ENCODE measurements around the gene GOLGA6B.
"Not testable (repeated sequence)": the region's sequence is repeated elsewhere in the genome, so short reads cannot be mapped to it uniquely, and the experiment has no call there.

The GOLGA6B gene, protein sequence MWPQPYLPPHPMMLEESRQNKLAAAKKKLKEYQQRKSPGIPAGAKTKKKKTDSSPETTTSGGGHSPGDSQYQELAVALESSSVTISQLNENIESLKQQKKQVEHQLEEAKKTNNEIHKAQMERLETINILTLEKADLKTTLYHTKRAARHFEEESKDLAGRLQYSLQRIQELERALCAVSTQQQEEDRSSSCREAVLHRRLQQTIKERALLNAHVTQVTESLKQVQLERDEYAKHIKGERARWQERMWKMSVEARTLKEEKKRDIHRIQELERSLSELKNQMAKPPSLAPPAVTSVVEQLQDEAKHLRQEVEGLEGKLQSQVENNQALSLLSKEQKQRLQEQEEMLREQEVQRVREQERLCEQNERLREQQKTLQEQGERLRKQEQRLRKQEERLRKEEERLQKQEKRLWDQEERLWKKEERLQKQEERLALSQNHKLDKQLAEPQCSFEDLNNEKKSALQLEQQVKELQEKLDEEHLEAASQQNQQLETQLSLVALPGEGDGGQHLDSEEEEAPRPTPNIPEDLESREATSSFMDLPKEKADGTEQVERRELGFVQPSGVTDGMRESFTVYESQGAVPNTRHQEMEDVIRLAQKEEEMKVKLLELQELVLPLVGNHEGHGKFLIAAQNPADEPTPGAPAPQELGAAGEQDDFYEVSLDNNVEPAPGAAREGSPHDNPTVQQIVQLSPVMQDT

GRCh38 chr15:72654397-72654796, at the start of gene GOLGA6B:
TSS of gene GOLGA6B (plus strand) at chr15:72654697. CDS start at chr15:72654738, 41 bp downstream.
- DNase-seq, result not testable (repeated sequence)

GRCh38 chr15:72604794-72605193, 49.7 kb upstream of the GOLGA6B start:
- DNase-seq, result no peak

- not testable (repeated sequence) for DNase-seq
Measured at GRCh38 chr15:72608084-72608483, 46.4 kb upstream of the GOLGA6B start.

DNA sequence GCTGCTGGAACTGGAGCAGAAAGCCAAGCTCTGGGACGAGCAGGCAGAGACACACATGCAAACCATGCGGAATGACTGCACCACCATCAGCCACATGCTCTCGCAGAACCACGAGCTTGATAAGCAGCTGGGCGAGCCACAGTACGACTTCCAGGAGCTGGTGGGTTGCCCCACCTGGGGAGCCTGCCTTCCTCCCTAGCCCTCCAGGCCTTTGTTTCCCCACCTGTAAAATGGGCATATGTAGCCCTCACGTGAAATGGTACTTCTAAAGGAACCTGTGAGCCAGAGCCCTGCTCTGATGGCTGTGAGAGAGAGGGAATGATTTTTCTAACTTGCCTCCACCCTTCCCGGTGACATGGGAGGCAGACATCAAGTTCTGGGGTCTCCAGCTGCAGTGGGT, 44.6 kb upstream of the GOLGA6B start:
- DNase-seq, result no peak

- not testable (repeated sequence) for DNase-seq
Measured at GRCh38 chr15:72612324-72612723, 42.2 kb upstream of the GOLGA6B start.

DNA sequence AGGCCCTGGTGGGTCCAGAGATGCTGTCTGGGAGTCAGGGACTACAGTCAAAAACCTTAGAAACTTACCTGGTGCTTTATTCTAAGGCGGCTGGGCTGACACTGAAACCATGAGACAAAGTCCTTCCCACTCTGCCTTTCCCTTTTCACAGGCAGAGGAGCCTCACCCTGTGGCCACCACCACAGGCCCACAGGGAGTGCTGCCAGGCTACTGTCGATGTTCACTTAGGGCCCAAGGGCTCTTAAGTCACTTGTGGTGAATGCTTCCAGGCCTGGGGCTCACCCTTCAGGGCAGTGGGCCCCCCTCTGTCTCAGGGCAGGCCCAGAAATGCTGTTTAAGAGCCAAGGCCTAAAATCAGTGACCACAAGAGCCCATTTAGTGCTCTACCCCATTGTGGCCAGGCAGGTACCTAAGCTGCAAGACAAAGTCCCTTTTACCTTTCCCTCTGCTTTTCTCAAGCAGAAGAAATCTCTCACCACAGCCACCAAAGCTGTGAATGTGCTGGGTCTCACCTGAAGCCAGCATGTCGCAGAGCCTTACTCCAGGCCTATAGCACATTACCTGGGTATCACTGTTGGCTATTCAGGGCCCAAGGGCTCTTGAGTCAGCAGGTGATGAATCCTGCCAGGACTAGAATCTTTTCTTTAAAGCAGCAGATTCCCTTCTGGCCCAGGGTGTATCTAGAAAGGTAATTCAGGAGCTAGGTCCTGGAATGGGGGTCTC, 39.5 kb upstream of the GOLGA6B start:
- no peak for DNase-seq

GRCh38 chr15:72615533-72616233, 38.8 kb upstream of the GOLGA6B start:
- DNase-seq, result peak in 4 of 56 donors; percentile 5 to 29 (median 12)

GRCh38 chr15:72616491-72617210, 37.8 kb upstream of the GOLGA6B start:
- no peak for DNase-seq

DNA sequence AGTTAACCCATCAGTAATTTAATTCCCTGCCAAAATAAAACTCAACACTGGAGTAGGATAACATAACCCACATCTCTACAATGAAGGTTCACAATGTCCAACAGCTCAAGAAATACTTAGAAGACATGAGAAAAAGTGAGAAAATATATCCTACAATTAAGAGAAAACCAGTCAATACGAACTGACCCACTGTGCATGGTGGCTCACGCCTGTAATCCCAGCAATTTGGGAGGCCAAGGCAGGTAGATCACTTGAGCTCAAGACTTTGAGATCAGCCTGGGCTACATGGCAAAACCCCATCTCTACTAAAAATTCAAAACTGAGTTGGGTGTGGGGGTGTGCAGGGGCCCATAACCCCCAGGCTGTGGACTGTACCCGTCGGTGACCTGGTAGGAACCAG, 30.6 kb upstream of the GOLGA6B start:
- DNase-seq, result not testable (repeated sequence)

GRCh38 chr15:72626153-72626552, 28.3 kb upstream of the GOLGA6B start:
- DNase-seq, result not testable (repeated sequence)

- DNase-seq, result not testable (repeated sequence)
Measured at GRCh38 chr15:72628249-72629067, 26.0 kb upstream of the GOLGA6B start.

DNA sequence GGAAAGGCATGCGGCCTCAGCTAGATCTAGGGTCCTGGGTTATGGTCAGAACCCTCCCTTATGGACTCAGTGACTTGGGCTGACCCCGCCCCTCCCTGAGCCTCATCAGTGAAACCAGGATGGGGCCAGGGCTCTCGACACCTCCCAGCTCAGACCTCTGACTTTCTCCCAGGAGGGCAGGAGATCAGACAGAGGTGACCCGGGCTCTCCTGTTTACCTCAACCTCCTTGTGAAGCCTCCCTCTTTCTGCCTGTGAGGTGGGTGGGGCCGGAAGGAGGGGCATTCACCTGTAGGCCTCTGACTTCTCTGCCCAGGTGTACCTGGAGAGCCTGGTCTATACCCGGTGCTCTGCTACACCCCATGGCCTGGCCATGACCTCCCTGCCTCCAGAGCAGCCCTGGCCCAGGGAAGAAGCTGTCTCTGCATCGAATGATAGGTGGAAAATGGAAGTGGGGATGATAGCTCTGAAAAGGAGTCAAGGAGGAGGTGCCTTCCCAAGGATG, 25.4 kb upstream of the GOLGA6B start:
- not testable (repeated sequence) for DNase-seq

GRCh38 chr15:72636519-72637282, 17.8 kb upstream of the GOLGA6B start:
- DNase-seq, result not testable (repeated sequence)

DNA sequence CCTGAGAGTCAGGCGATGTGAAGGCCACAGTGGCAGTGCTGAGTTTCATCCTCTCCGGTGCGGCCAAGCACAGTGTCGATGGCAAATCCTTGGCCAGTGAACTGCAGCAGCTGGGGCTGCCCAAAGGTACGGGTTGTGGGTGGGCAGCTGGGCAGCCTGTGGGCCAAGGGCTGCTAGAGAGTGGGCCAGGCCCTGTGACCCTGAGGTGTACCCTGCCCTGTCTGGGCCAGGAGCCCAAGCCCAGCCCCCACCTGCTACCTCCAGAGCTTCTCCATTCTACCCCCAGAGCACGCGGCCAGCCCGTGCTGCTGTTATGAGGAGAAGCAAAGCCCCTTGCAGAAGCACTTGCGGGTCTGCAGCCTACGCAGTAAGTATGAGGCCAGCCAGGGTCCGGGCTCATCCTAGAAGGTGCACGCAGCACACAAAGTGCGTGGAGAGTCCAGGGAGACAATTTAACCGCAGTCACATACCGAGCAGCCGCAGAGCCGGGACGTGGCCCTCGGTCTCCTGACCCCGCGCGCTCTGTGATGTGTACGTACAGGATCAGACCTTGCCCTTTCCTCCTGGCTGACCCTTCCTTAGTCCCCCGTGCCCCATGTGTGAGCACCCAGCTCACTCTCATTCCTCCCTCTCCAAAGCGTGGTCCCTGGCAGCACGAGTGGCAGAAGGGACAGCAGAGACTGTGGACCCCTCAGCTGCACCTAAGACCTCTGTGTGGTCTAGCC, 14.6 kb upstream of the GOLGA6B start:
- not testable (repeated sequence) for DNase-seq

GRCh38 chr15:72642271-72642670, 12.2 kb upstream of the GOLGA6B start:
- not testable (repeated sequence) for DNase-seq

GRCh38 chr15:72648631-72649253, 5.8 kb upstream of the GOLGA6B start:
- not testable (repeated sequence) for DNase-seq

- DNase-seq, result not testable (repeated sequence)
Measured at GRCh38 chr15:72656014-72656413, 1.5 kb downstream of the GOLGA6B start.

All from amygdala (tissue), 56 donors.